ENCODE results near the gene CCS.

DNA sequence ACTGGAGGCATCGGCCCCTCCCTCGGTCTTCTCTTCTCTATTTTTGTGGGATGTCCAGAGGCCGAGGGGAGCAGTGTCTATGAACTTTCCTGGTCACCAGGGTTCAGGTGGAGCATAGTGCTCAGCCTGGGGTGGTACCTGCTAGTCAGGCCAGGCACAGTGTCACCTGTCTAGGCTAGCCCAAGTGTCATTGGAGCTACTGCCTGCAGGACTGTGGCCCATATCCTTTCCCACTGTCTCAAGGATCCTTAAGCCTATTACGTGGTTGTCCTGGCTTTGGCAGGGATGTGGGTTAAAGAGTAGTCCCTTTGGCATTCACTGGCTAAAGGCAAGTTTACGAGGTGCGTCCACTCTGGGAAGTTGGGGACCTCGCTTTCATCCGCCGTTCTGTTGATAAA is 32.8 kb downstream of the CCS start:
- TF ChIP-seq POLR2A (IDR thresholded peaks at IDR 0.05; ENCODE audit: low read depth, low read length) (peak; percentile 61), TAF1 (IDR thresholded peaks at IDR 0.05; ENCODE audit: low read depth, low read length) (no peak)

Data from GM12891 (cell line).